Astrocyte of the spinal cord (primary cell): Measurements from ENCODE around the gene IQGAP2.

Experiments used
- DNase-seq: peaks from one replicate; pipeline ENCODE4 v3.0.0; 2011; ENCODE audit warnings: low read depth, low spot score
- H3K4me3 ChIP-seq: 2 replicates; pipeline ENCODE4 v1.5.1; 2011; ENCODE audit warnings: low read depth, mild to moderate bottlenecking, low read length, moderate library complexity
- in situ Hi-C: cut with HindIII; loops from 2 replicates; pipeline ENCODE4 v1.10.0; 2017; ENCODE audit warnings: low sequenced_read_pairs
- TF ChIP-seq, protein P1 (sequence below): IDR thresholded peaks from 2 replicates; pipeline ENCODE4 v1.5.1; 2012; ENCODE audit warnings: low read depth, mild to moderate bottlenecking, low read length, inconsistent platforms

The IQGAP2 gene

DNA sequence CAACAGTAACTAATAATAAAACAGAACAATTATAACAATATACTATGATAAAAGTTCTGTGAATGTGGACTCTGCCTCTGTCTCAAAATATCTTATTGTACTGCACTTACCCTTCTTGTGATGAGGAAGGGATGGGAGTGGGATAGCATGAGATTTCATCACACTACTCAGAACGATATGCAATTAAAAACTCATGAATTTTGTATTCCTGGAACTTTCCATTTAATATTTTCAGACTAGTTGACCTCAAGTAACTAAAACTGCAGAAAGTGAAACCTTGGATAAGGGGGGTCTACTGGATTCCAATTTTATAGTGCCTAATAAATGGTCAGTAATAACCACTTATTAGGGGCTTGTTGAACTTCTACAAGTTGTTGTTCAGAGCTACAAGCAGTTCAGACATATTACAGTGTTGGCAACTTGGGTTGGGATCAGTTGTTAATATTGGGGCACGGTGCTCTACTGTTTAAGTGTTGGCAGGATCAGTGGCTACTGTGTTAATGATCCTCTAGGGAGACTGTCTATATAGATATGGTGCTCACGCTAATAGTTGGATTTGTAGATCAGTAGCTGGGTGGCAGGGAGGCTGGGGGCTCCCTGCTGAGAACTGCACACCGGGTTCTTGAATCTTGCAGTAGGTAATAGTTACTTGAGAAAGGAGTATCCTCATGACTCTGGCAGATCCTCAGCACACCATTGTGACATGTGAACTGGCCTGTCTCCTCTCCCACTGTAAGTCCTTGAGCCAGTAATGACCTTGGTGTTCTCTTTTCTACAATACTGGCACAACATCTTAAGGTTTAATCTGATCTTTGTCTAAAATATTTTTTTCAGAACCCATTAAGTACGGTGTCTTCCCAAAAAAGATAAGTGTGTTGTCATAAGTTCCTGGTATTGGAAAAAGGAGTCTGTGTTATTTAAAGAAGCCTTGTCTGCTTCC, 158.1 kb downstream of the IQGAP2 start:
- no peak overlapping the region for H3K4me3 ChIP-seq
- in situ Hi-C loops: no loop called here
- DNase-seq: no peak
- TF ChIP-seq, protein P1, sequence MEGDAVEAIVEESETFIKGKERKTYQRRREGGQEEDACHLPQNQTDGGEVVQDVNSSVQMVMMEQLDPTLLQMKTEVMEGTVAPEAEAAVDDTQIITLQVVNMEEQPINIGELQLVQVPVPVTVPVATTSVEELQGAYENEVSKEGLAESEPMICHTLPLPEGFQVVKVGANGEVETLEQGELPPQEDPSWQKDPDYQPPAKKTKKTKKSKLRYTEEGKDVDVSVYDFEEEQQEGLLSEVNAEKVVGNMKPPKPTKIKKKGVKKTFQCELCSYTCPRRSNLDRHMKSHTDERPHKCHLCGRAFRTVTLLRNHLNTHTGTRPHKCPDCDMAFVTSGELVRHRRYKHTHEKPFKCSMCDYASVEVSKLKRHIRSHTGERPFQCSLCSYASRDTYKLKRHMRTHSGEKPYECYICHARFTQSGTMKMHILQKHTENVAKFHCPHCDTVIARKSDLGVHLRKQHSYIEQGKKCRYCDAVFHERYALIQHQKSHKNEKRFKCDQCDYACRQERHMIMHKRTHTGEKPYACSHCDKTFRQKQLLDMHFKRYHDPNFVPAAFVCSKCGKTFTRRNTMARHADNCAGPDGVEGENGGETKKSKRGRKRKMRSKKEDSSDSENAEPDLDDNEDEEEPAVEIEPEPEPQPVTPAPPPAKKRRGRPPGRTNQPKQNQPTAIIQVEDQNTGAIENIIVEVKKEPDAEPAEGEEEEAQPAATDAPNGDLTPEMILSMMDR: no peak

DNA sequence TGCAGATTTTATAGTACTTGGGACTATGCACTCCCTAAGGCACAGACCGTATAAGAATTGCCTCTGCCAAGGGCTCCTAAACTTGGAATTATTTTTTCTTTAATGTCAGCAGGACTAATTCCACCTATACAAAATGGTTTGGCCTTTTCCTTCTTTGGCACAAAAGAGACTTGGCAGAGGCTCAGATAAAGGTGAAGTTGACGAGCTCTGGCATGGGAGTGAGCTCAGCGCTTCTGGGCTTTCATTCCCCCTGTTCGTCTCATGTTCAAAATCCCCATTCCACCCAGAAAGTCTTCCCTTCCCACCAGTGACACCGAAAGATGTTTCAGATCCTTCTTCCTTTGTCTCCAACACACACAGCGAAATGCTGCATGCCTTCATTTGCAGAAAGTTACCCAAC, 158.9 kb downstream of the IQGAP2 start:
- no peak for DNase-seq
- no peak overlapping the region for H3K4me3 ChIP-seq
- in situ Hi-C loops: no loop called here
- TF ChIP-seq, protein P1: no peak

DNA sequence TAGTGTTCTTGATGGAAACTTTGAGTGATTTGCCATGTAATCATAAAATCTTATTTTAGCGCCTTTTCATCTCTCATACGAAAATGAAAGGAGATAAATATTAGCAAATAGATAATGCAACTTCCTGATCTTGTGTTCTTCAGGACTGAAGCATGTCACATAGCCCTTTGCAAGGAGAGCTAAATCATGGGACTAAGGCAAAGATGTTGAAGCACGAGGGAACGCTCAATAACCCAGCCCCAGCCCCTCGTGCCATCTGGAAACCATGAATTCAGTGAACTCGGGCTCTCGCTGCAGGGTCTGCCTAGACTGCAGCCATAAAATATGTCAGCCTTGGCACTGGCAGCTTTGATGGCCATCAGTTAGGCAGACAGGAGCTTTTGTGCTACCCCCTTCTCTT, 161.9 kb downstream of the IQGAP2 start:
- DNase-seq: no peak
- H3K4me3 ChIP-seq: no peak overlapping the region
- in situ Hi-C loops: no loop called here
- TF ChIP-seq, protein P1: no peak

DNA sequence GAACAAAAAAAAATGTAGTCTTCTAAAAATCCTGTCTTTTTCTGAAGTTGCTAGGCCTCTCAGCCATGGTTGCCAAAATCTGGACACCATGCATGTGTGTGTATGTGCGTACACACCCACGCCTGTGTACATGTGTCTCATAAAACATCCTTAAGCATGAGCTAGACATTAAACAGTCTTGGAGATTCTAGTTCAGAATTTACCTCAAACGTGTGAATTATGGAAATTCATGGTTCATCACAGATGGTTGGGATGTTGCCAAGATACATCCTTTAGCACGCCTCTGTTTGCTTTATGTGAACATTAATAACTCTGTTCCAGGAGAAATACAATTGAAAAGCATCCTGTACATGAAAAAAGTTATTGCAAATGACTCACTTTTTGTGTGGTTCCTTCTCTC, 167.1 kb downstream of the IQGAP2 start:
- in situ Hi-C loops: no loop called here
- no peak for DNase-seq

DNA sequence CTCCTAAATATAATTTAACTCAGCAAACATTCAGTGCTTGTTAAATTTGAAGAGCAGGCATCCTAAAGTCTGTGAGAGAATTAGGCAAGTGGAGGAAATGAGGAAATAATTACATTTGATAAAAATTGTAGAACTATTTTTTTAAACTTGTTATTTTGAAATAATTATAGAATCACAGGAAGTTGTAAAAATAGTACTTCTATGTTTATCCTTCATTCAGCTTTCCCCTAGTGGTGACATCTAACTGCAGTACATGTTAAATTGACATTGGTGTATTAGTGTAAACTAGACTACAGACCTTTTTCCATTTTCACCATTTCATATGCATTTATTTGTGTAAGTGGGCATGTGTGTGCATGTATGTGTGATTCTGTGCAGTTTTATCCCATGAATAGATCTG, 168.5 kb downstream of the IQGAP2 start:
- in situ Hi-C loops: no loop called here
- no peak overlapping the region for H3K4me3 ChIP-seq
- no peak for DNase-seq
- TF ChIP-seq, protein P1: no peak

More for the DNA sequence above, 167.1 kb downstream of the IQGAP2 start:
- TF ChIP-seq, protein P1: no peak
- no peak overlapping the region for H3K4me3 ChIP-seq

DNA sequence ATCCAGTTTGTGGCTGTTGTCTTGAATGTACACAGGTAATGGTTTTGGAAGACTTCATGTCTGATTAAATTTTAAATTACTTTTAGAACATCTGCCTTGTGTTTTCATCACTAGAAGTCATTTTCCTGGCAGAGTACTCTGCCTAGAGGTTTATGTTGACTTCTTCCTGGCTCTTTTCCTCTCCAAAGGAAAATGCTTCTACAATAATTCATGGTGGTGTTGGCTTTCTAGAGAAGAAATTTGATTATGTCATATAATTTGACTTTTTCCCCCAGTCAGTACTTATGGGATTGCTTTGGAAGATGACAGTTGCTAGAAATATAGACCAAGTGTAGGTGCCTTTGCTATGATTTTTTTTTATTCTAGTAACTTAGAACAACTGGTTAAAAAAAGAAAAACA, 173.4 kb downstream of the IQGAP2 start:
- TF ChIP-seq, protein P1: no peak
- in situ Hi-C loops: no loop called here
- H3K4me3 ChIP-seq: no peak overlapping the region
- DNase-seq: no peak
